ENCODE results near the gene MTHFR. TPM values are rescaled to one million over a fixed set of nuclear protein-coding genes. Genes with fewer than 3 reads are reported as not detected.

Gene MTHFR
- total RNA-seq, 2 experiments from 2014 or later = 9.6 TPM

- peak overlapping the region; percentile 72 for H3K4me3 Mint-ChIP-seq
- DNase-seq = peak; percentile 87
- TF ChIP-seq CTCF (IDR thresholded peaks at IDR 0.05) = no peak
- H3K9me3 Mint-ChIP-seq = no peaks in the 10 kb centered on the region
- H3K27me3 Mint-ChIP-seq = no peaks in the 10 kb centered on the region
- peak overlapping the region; percentile 79 for H3K27ac Mint-ChIP-seq
- ATAC-seq = peak; percentile 54
- peaks cover 46% of the 10 kb centered on the region for H3K4me1 Mint-ChIP-seq (ENCODE audit: low read depth)
- H3K36me3 Mint-ChIP-seq (ENCODE audit: low read depth) = peaks cover 8% of the 10 kb centered on the region
- POLR2A ChIA-PET = interaction anchor here (0.6 to 6.5 kb wide), 4 partner anchors 16 to 106 kb away, joined by 3 to 123 read pairs (median 4); no protein-coding TSS in a partner anchor
- intact Hi-C loops (cut with micrococcal nuclease) = no loop called here
- CTCF ChIA-PET = interaction anchor here (0.8 to 1.7 kb wide), 5 partner anchors 12 to 139 kb away, joined by 3 to 6 read pairs (median 5); partner anchors contain the start of gene FBXO6
These were observed 2.5 kb downstream of the MTHFR start for GRCh38 chr1:11802973-11803885.

- ChIA-PET CTCF (interaction anchor here (1.0 to 1.7 kb wide), 3 partner anchors 17 to 138 kb away, joined by 3 to 5 read pairs (median 5); partner anchors contain the start of gene FBXO6), POLR2A (interaction anchor here (1.1 to 6.5 kb wide), 2 partner anchors 15 to 106 kb away, joined by 4 to 123 read pairs; no protein-coding TSS in a partner anchor)
- H3K27me3 Mint-ChIP-seq = no peaks in the 10 kb centered on the region
- H3K4me3 Mint-ChIP-seq = peak overlapping the region; percentile 72
- TF ChIP-seq CTCF (IDR thresholded peaks at IDR 0.05) = no peak
- intact Hi-C loops (cut with micrococcal nuclease) = no loop called here
- peaks cover 4% of the 10 kb centered on the region for H3K36me3 Mint-ChIP-seq (ENCODE audit: low read depth)
- H3K27ac Mint-ChIP-seq = peak overlapping the region; percentile 79
- DNase-seq (peak; percentile 32), ATAC-seq (no peak)
- H3K4me1 Mint-ChIP-seq (ENCODE audit: low read depth) = peaks cover 41% of the 10 kb centered on the region
- H3K9me3 Mint-ChIP-seq = no peaks in the 10 kb centered on the region
These were observed 3.2 kb downstream of the MTHFR start for GRCh38 chr1:11802616-11802972.

- no peak overlapping the region for H3K27ac Mint-ChIP-seq
- no peak overlapping the region for H3K4me3 Mint-ChIP-seq
- H3K4me1 Mint-ChIP-seq (ENCODE audit: low read depth) = peaks cover 33% of the 10 kb centered on the region
- H3K9me3 Mint-ChIP-seq = no peaks in the 10 kb centered on the region
- no peaks in the 10 kb centered on the region for H3K27me3 Mint-ChIP-seq
- peaks cover 4% of the 10 kb centered on the region for H3K36me3 Mint-ChIP-seq (ENCODE audit: low read depth)
- POLR2A ChIA-PET = interaction anchor here (1.6 kb wide), 1 partner anchor 107 kb away, joined by 6 read pairs; no protein-coding TSS in a partner anchor
- intact Hi-C loops (cut with micrococcal nuclease) = no loop called here
- CTCF ChIA-PET = interaction anchor here (0.6 kb wide), 1 partner anchor 122 kb away, joined by 3 read pairs; no protein-coding TSS in a partner anchor
- ATAC-seq = no peak
- no peak for TF ChIP-seq CTCF (IDR thresholded peaks at IDR 0.05)
- DNase-seq = no peak
These were observed 4.9 kb downstream of the MTHFR start for GRCh38 chr1:11800756-11801433.

- Mint-ChIP-seq H3K4me3 (no peak overlapping the region), H3K4me1 (ENCODE audit: low read depth) (peaks cover 33% of the 10 kb centered on the region), H3K27me3 (no peaks in the 10 kb centered on the region), H3K27ac (no peak overlapping the region), H3K36me3 (ENCODE audit: low read depth) (peaks cover 5% of the 10 kb centered on the region), H3K9me3 (no peaks in the 10 kb centered on the region)
- ATAC-seq (no peak), DNase-seq (no peak)
- CTCF ChIA-PET = no interaction called here
- intact Hi-C loops (cut with micrococcal nuclease) = no loop called here
- POLR2A ChIA-PET = interaction anchor here (1.6 kb wide), 1 partner anchor 108 kb away, joined by 6 read pairs; no protein-coding TSS in a partner anchor
- TF ChIP-seq CTCF (IDR thresholded peaks at IDR 0.05) = no peak
These were observed 5.4 kb downstream of the MTHFR start for GRCh38 chr1:11800391-11800755.

All from activated CD8-positive, alpha-beta T cell treated with anti-CD3 and anti-CD28 coated beads for 36 hours (primary cell).